ENCODE data around the gene UFD1. TPM values are rescaled to one million over a fixed set of nuclear protein-coding genes. Genes with fewer than 3 reads are reported as not detected.
"Not testable (repeated sequence)": the region's sequence is repeated elsewhere in the genome, so short reads cannot be mapped to it uniquely, and the experiment has no call there.

Gene UFD1
- total RNA-seq, 1 experiment from 2014 or later: 74.4 TPM

DNA sequence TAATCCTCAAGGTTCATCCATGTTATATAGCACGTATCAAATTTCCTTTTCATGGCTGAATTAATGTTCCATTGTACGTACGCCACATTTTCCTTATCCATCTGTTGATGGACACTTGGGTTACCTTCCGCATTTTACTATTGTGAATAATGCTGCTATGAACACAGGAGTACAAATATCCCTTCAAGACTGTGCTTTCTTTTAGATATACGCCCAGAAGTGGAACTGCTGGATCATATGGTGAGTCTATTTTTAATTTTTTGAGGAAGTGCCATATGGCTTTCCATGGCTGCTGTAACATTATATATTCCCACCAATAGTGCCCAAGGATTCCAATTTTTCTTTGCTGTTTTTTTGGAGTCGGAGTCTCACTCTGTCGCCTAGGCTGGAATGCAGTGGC is 40.7 kb downstream of the UFD1 start:
- no peak overlapping the region for H3K18ac ChIP-seq (ENCODE audit: insufficient read length, low read depth, low read length)
- H4K91ac ChIP-seq (ENCODE audit: insufficient read length, low read depth, low read length): no peak overlapping the region
- H4K5ac ChIP-seq (ENCODE audit: insufficient read length, low read depth, low read length): no peak overlapping the region
- no peak overlapping the region for H3K9ac ChIP-seq (ENCODE audit: extremely low read depth, insufficient read length, low read length)
- H4K8ac ChIP-seq (replicated peaks; ENCODE audit: insufficient read length, low read depth, low read length): no peak overlapping the region
- Mint-ChIP-seq H3K9me3 (no peaks in the 10 kb centered on the region), H3K27me3 (ENCODE audit: low read depth) (no peaks in the 10 kb centered on the region), H3K36me3 (ENCODE audit: insufficient read depth in 1 of 3, low read depth in 3 of 3) (peaks cover 10 to 18% (median 14%) of the 10 kb centered on the region in 3 experiments; a peak in 6 of 7 replicates), H3K4me3 (no peak overlapping the region), H3K4me1 (peaks cover 0 to 3% of the 10 kb centered on the region in 2 experiments; a peak in 1 of 4 replicates), H3K27ac (no peak overlapping the region)
- no peak overlapping the region for H2BK15ac ChIP-seq (ENCODE audit: low read depth, low read length)
- TF ChIP-seq, protein P1, sequence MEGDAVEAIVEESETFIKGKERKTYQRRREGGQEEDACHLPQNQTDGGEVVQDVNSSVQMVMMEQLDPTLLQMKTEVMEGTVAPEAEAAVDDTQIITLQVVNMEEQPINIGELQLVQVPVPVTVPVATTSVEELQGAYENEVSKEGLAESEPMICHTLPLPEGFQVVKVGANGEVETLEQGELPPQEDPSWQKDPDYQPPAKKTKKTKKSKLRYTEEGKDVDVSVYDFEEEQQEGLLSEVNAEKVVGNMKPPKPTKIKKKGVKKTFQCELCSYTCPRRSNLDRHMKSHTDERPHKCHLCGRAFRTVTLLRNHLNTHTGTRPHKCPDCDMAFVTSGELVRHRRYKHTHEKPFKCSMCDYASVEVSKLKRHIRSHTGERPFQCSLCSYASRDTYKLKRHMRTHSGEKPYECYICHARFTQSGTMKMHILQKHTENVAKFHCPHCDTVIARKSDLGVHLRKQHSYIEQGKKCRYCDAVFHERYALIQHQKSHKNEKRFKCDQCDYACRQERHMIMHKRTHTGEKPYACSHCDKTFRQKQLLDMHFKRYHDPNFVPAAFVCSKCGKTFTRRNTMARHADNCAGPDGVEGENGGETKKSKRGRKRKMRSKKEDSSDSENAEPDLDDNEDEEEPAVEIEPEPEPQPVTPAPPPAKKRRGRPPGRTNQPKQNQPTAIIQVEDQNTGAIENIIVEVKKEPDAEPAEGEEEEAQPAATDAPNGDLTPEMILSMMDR (conservative IDR thresholded peaks at IDR 0.05): no peak
- no peak overlapping the region for H2BK120ac ChIP-seq (ENCODE audit: low read depth, low read length, poor library complexity, severe bottlenecking)
- H3K27me3 ChIP-seq (ENCODE audit: insufficient read depth, low read length): no peaks in the 10 kb centered on the region
- DNase-seq: no peak
- H3K23ac ChIP-seq (ENCODE audit: insufficient read length, low read depth, low read length): no peak overlapping the region
- no peak overlapping the region for H2BK5ac ChIP-seq (ENCODE audit: insufficient read length, low read length)
- H3K9me3 ChIP-seq (ENCODE audit: control insufficient read depth, low read depth, low read length): no peaks in the 10 kb centered on the region
- H4K20me1 ChIP-seq (ENCODE audit: control insufficient read depth, insufficient read depth, insufficient read length): no peaks in the 10 kb centered on the region
- H3K4me1 ChIP-seq (ENCODE audit: insufficient read depth, low read length): no peaks in the 10 kb centered on the region
- WGBS (ENCODE audit: extremely low coverage, insufficient read length, low lambda C conversion rate): no CpG with 5 or more reads among the region's 7 CpGs
- H3K4me2 ChIP-seq (ENCODE audit: insufficient read depth, insufficient read length, low read length): no peak overlapping the region
- no peak overlapping the region for H3K14ac ChIP-seq (ENCODE audit: insufficient read depth, low read length)
- no peaks in the 10 kb centered on the region for H3K79me2 ChIP-seq (ENCODE audit: insufficient read depth, low read length)
- no peak overlapping the region for H2AFZ ChIP-seq (ENCODE audit: low read length)
- H2BK20ac ChIP-seq (ENCODE audit: low read depth, low read length, poor library complexity, severe bottlenecking): no peak overlapping the region
- no peak overlapping the region for H3K27ac ChIP-seq (ENCODE audit: insufficient read length, low read depth, low read length)
- no peaks in the 10 kb centered on the region for H3K79me1 ChIP-seq (ENCODE audit: insufficient read depth, low read depth, low read length, poor library complexity, severe bottlenecking)
- no peak overlapping the region for H2BK12ac ChIP-seq (ENCODE audit: insufficient read length, low read depth, low read length)
- no peaks in the 10 kb centered on the region for H3K23me2 ChIP-seq (ENCODE audit: insufficient read length, low read depth, low read length, poor library complexity, severe bottlenecking)
- H3K56ac ChIP-seq (ENCODE audit: insufficient read length, low read depth, low read length): no peak overlapping the region
- H3T11ph ChIP-seq (ENCODE audit: low read length): no peak overlapping the region
- H3K4ac ChIP-seq (ENCODE audit: low read depth, low read length): no peak overlapping the region
- H2AK5ac ChIP-seq (ENCODE audit: insufficient read length, low read length): no peak overlapping the region

DNA sequence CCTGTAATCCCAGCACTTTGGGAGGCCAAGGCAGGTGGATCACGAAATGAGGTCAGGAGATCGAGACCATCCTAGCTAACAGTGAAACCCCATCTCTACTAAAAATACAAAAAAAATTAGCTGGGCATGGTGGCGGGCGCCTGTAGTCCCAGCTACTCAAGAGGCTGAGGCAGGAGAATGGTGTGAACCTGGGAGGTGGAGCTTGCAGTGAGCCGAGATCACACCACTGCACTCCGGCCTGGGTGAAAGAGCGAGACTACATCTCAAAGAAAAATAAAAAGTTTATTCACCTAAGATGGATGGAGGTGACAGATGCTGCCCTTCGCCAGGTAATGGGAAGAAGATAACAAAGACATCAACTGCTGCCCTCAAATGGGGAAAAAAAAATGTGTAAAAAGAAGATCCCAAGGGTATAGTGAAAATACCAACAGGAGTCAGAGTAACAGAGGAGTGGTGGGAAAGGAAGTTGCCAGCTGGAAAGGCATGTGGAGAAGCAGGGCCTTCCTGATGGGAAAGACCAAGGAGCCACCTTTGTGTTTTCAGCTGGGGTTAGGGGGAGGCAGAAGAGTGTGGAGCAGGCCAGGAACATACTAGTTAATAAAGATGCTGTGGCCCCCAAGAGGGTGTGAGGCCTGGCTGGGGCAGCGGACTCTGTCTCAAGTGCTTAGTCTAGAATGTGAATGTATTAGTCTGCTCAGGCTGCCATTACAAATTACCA is 42.4 kb downstream of the UFD1 start:
- not testable (repeated sequence) for H2BK20ac ChIP-seq (ENCODE audit: low read depth, low read length, poor library complexity, severe bottlenecking)

More for the DNA sequence above, 42.4 kb downstream of the UFD1 start:
- H3K18ac ChIP-seq (ENCODE audit: insufficient read length, low read depth, low read length); H3K27ac ChIP-seq (ENCODE audit: insufficient read length, low read depth, low read length); H3K79me1 ChIP-seq (ENCODE audit: insufficient read depth, low read depth, low read length, poor library complexity, severe bottlenecking); H3K27me3 Mint-ChIP-seq (ENCODE audit: low read depth); H2BK12ac ChIP-seq (ENCODE audit: insufficient read length, low read depth, low read length); H3K9ac ChIP-seq (ENCODE audit: extremely low read depth, insufficient read length, low read length); H3K79me2 ChIP-seq (ENCODE audit: insufficient read depth, low read length); H4K8ac ChIP-seq (replicated peaks; ENCODE audit: insufficient read length, low read depth, low read length); H3T11ph ChIP-seq (ENCODE audit: low read length); H3K9me3 Mint-ChIP-seq; H2AK5ac ChIP-seq (ENCODE audit: insufficient read length, low read length); H3K23me2 ChIP-seq (ENCODE audit: insufficient read length, low read depth, low read length, poor library complexity, severe bottlenecking); H4K5ac ChIP-seq (ENCODE audit: insufficient read length, low read depth, low read length); H4K20me1 ChIP-seq (ENCODE audit: control insufficient read depth, insufficient read depth, insufficient read length); H3K27me3 ChIP-seq (ENCODE audit: insufficient read depth, low read length); H3K4ac ChIP-seq (ENCODE audit: low read depth, low read length); H3K4me1 ChIP-seq (ENCODE audit: insufficient read depth, low read length); H2BK120ac ChIP-seq (ENCODE audit: low read depth, low read length, poor library complexity, severe bottlenecking); H3K9me3 ChIP-seq (ENCODE audit: control insufficient read depth, low read depth, low read length); H3K14ac ChIP-seq (ENCODE audit: insufficient read depth, low read length); H2BK5ac ChIP-seq (ENCODE audit: insufficient read length, low read length); H3K56ac ChIP-seq (ENCODE audit: insufficient read length, low read depth, low read length); H2BK15ac ChIP-seq (ENCODE audit: low read depth, low read length); H2AFZ ChIP-seq (ENCODE audit: low read length); H3K23ac ChIP-seq (ENCODE audit: insufficient read length, low read depth, low read length); H4K91ac ChIP-seq (ENCODE audit: insufficient read length, low read depth, low read length); H3K4me2 ChIP-seq (ENCODE audit: insufficient read depth, insufficient read length, low read length); H3K4me3 Mint-ChIP-seq; DNase-seq; H3K4me1 Mint-ChIP-seq: not testable (repeated sequence)
- Mint-ChIP-seq H3K27ac (peak overlapping the region in 2 of 3 experiments; percentile 18 to 84; a peak in 1 of 7 replicates), H3K36me3 (ENCODE audit: insufficient read depth in 1 of 3, low read depth in 3 of 3) (peaks cover 5 to 18% (median 9%) of the 10 kb centered on the region in 3 experiments; a peak in 6 of 7 replicates)
- WGBS (ENCODE audit: extremely low coverage, insufficient read length, low lambda C conversion rate): no CpG with 5 or more reads among the region's 9 CpGs

Data from H9 (cell line).